GM21723 (cell line): ENCODE results near the gene KIAA1217.

Experiments used
- ATAC-seq: cut with Tn5 transposase; IDR thresholded peaks from one replicate; pipeline ENCODE4 v1.9.1; 2021; ENCODE audit warnings: mild to moderate bottlenecking, moderate library complexity; ENCODE audit not compliant: unreplicated experiment

KIAA1217 gene

GRCh38 chr10:24360282-24361127 lies 151.6 kb downstream of the KIAA1217 start:
- ATAC-seq: peak; percentile 93

DNA sequence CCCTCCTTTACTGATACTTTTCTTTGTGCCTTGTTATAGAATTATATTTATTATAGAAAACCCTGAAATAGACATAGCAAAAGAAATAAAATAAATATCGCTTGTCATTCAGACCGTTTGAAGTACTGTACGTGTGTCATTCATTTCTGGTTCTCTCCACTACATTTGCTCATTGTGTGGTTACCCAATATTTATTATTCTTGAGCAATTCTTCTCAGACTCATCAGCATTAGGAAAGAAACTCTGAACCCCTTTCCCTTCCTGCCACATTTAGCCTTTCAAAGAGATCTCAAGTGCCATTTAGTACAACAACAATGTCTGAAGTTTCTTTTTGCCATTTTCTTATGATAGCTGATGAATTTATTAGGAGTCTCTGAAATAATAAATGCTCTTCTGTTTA lies 154.1 kb downstream of the KIAA1217 start:
- no peak for ATAC-seq

DNA sequence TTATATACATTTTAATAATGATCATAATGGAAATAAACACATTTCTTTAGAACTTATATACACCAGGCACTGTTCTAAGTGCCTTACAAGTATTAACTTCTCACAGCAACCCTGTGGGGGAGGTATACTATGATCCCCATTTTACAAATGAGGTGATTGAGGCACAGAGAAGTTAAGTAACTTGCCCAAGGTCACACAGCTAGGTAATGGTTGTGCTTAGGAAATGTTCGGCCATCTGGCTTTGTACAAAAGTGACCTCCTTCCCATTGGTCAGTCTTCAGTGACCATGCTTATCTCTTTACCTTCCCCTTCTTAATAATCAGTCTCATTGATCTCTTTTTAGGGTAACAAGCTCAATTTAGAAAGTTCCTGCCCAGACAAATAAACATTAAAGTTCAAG lies 158.8 kb downstream of the KIAA1217 start:
- ATAC-seq: no peak

- ATAC-seq: no peak
Observed at GRCh38 chr10:24370877-24371276, 161.9 kb downstream of the KIAA1217 start.

GRCh38 chr10:24371396-24371795 lies 162.5 kb downstream of the KIAA1217 start:
- no peak for ATAC-seq

GRCh38 chr10:24374134-24374915 lies 165.4 kb downstream of the KIAA1217 start:
- ATAC-seq: no peak

- ATAC-seq: no peak
Observed at GRCh38 chr10:24375510-24375909, 166.6 kb downstream of the KIAA1217 start.

GRCh38 chr10:24376731-24377130 lies 167.8 kb downstream of the KIAA1217 start:
- no peak for ATAC-seq

DNA sequence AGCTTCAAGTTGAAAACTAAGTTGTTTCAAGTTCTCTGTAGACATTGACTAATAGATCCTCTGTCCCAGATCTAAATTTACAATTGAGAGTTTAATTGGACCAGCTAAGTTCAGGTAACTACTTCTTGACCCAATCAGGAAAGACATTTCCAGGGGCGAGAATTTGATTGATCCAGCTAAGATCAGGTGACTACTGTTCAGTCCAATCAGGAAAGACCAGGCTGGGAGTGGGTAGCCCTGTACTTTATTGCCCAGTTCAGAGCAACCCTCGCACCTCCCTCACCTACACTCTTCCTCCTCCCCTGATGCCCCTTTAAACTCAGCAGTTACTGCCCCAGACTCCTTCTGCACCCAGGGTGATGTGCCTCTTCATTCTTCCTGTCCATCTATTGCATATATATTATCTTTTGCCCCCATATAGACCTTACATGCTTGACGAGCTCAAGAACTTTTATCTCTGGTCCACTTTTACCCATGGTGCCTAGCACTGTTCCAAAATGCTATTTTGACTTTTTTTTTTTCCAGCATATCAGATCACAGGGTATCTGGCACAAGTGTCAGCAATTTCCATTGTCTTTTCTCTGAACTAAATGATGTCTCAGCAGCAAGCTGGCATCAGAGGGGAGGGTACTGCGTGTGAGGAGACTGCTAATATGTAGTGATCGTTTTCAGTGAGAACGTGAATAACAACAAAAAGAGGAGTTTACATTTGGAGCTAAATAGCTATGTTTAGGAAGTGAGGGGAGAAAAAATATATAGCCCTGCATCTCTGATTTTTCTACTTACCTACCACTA lies 169.4 kb downstream of the KIAA1217 start:
- no peak for ATAC-seq

- no peak for ATAC-seq
Observed at GRCh38 chr10:24381235-24382010, 172.5 kb downstream of the KIAA1217 start.

DNA sequence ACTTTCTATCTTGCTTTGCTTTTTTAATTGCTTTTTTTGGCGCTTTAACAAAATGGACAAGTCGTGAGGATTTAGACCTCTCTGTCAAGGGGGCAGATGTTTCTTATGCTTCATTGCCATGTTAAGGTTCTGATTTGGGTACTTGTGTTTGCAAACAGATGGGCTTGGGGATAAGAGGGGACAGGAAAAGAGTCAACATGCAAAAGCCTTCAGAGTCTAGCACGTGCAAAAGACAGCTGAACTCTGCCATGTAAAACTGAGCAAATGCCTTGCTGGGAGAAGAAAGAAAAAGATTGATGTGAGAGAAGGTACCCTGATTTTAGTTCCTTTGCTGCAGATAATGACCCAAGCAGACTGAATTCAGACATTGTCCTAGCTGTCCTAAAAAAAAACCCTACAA lies 173.1 kb downstream of the KIAA1217 start:
- no peak for ATAC-seq

DNA sequence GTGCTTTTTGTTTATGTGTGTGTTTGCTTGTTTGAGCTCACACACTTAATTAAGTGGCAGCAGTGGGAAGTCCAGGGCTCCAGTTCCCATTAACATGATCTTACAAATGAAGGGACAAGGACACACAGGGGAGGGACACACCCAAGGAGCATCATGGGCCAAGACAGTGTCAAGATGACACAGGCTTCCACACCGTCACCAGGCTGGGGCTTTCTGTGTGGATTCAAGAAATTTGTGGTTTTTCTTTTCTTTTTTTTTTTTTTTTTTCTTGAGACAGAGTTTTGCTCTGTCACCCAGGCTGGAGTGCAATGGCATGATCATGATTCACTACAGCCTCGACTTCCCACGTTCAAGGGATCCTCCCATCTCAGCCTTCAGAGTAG lies 173.6 kb downstream of the KIAA1217 start:
- peak; percentile 30 for ATAC-seq

GRCh38 chr10:24382979-24383663 lies 174.2 kb downstream of the KIAA1217 start:
- ATAC-seq: peak; percentile 63

- ATAC-seq: peak; percentile 89
Observed at GRCh38 chr10:24383681-24384106, 174.8 kb downstream of the KIAA1217 start.

- ATAC-seq: no peak
Observed at GRCh38 chr10:24384954-24385353, 176.0 kb downstream of the KIAA1217 start.

DNA sequence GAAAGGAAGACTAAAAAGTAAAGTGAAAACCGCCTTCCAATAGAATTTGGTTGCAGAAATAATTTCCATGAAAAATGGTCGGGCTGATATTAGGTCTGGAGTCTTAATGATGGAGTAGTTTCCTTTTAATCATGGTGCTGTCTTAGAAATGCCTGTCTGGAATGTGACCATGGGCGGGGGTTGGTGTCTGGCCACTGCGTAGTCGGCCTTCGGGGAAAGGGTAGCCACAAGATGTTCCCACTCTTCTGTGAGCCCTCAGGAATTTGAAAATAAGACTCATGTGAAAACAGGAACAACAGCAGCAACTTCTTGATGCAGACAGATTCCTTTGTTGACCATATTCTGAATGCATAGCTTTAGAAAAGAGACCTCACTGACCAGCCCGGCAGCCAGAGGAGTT lies 176.8 kb downstream of the KIAA1217 start:
- no peak for ATAC-seq

- no peak for ATAC-seq
Observed at GRCh38 chr10:24390146-24390700, 181.3 kb downstream of the KIAA1217 start.

DNA sequence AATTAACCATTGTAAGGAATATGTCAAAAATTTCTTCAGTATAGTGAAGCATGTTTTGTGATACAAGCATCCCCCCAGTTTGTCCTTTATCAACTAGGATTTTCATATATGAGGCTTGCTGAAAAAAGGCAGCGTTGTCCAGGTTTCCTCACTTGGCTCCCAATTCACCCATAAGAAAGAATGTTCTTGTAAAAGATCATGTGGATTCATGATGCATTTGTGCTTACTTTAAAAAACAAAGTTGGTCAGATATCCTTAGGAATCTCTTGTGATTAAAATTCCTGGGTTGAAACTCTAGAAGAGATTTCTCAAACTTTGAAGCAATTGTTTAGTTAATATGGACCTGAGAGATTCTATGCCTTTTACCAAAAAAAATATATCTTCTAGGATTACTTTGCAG lies 181.8 kb downstream of the KIAA1217 start:
- no peak for ATAC-seq

GRCh38 chr10:24393201-24393600 lies 184.3 kb downstream of the KIAA1217 start:
- ATAC-seq: no peak
